Gastrocnemius medialis (tissue), 4 donors: ENCODE measurements around the gene PPP1R15B. TPM values are rescaled to one million over a fixed set of nuclear protein-coding genes. Genes with fewer than 3 reads are reported as not detected.
A peak's percentile ranks its signal among the peaks of the same experiment; 100 is the strongest.

Experiments
- ATAC-seq, 2 donors: fragments of 150-250 bp; one replicate each; pipeline ENCODE4 v1.9.1; 2016
- DNase-seq, 2 donors: peaks; one replicate each; pipeline ENCODE4 v3.0.0-alpha.2; 2019
- H3K27ac ChIP-seq, 4 donors: fragments of 200-600 bp; sonication (generic); 1 replicate in 1 of 4; 2 replicates in 3 of 4; pipeline ENCODE4 v1.5.1; 2016 to 2018; ENCODE audit warnings: mild to moderate bottlenecking in 2 of 4, moderate library complexity in 1 of 4
- H3K27me3 ChIP-seq, 3 donors: fragments of 200-600 bp; sonication (generic) in 2 of 3; 1 replicate in 1 of 3; 2 replicates in 2 of 3; pipeline versions ENCODE4 v1.5.1 to v1.6.0; 2016 to 2019; ENCODE audit warnings: mild to moderate bottlenecking in 1 of 3, moderate library complexity in 1 of 3
- H3K36me3 ChIP-seq, 2 donors: fragments of 200-600 bp; sonication (generic) in 1 of 2; one replicate each; pipeline ENCODE4 v1.5.1; 2017 to 2018
- H3K4me1 ChIP-seq, 2 donors: fragments of 200-600 bp; sonication (generic) in 1 of 2; one replicate each; pipeline ENCODE4 v1.5.1; 2016 to 2017; ENCODE audit warnings: mild to moderate bottlenecking in 2 of 2
- H3K4me3 ChIP-seq, 4 donors: fragments of 200-600 bp; sonication (generic) in 3 of 4; 1 replicate in 1 of 4; 2 replicates in 3 of 4; pipeline ENCODE4 v1.5.1; 2016 to 2019; ENCODE audit warnings: mild to moderate bottlenecking in 2 of 4
- H3K9me3 ChIP-seq, 3 donors: fragments of 200-600 bp; sonication (generic) in 2 of 3; 1 replicate in 1 of 3; 2 replicates in 2 of 3; pipeline ENCODE4 v1.5.1; 2016 to 2019
- CTCF ChIP-seq, 5 experiments: fragments of 450-650 bp in 3 of 5; fragments of 200-600 bp in 2 of 5; sonication (generic) in 2 of 5; IDR thresholded peaks in 4 of 5; conservative IDR thresholded peaks in 1 of 5; 1 replicate in 4 of 5; 2 replicates in 1 of 5; pipeline ENCODE4 v1.5.1; 2016 to 2019; ENCODE audit warnings: antibody characterized with exemption in 5 of 5, mild to moderate bottlenecking in 3 of 5, moderate library complexity in 3 of 5
- POLR2A ChIP-seq, 2 donors: fragments of 450-650 bp; IDR thresholded peaks; one replicate each; pipeline ENCODE4 v1.6.1; 2017; ENCODE audit warnings: antibody characterized with exemption in 2 of 2, mild to moderate bottlenecking in 2 of 2, moderate library complexity in 2 of 2
- in situ Hi-C, 4 donors: fragments of 200-750 bp; cut with MboI; loops; one replicate each; pipeline versions ENCODE4 v1.15.0 to v1.8.0; 2017; ENCODE audit warnings: low sequenced_read_pairs in 4 of 4
- intact Hi-C: fragments of 100-400 bp; cut with DNase I; formaldehyde crosslinking; loops from one replicate; pipeline ENCODE4 v1.15.1; 2023; ENCODE audit warnings: low total_unique reads
- total RNA-seq, 4 donors: library from RNA; depleted of rRNA; stranded (reverse); fragments of >200 nt; gene quantifications; one replicate each; pipeline versions ENCODE4 v1.1.0 to v1.2.3, GENCODE V29; 2016

The PPP1R15B gene
- total RNA-seq, 4 donors from 2014 or later: 23.8 to 33.0 (median 25.9) TPM

GRCh38 chr1:204390751-204391466, 20.7 kb downstream of the PPP1R15B start:
- DNase-seq: no peak
- H3K36me3 ChIP-seq: no peaks in the 10 kb centered on the region
- no peak overlapping the region for H3K4me3 ChIP-seq
- H3K27me3 ChIP-seq: no peaks in the 10 kb centered on the region
- no peaks in the 10 kb centered on the region for H3K9me3 ChIP-seq
- TF ChIP-seq CTCF (IDR thresholded peaks at IDR 0.05 in 4 of 5, conservative IDR thresholded peaks at IDR 0.05 in 1 of 5): no peak
- no peak for TF ChIP-seq POLR2A (IDR thresholded peaks at IDR 0.05)
- intact Hi-C loops: no loop called here
- no peaks in the 10 kb centered on the region for H3K4me1 ChIP-seq
- H3K27ac ChIP-seq: no peak overlapping the region
- no peak for ATAC-seq
- in situ Hi-C loops: loop anchor here in 2 of 4 donors (25.0 kb wide), 2 partner anchors 529 to 554 kb away; partner anchors contain the start of gene SNRPE (in 1 of the 2)

GRCh38 chr1:204385727-204386126, 25.9 kb downstream of the PPP1R15B start:
- H3K36me3 ChIP-seq: no peaks in the 10 kb centered on the region
- DNase-seq: no peak
- ATAC-seq: no peak
- intact Hi-C loops (no loop called here), in situ Hi-C loops (loop anchor here in 2 of 4 donors (25.0 kb wide), 2 partner anchors 523 to 548 kb away; partner anchors contain the start of gene SNRPE (in 1 of the 2))
- no peaks in the 10 kb centered on the region for H3K4me1 ChIP-seq
- TF ChIP-seq POLR2A (IDR thresholded peaks at IDR 0.05) (no peak), CTCF (IDR thresholded peaks at IDR 0.05 in 4 of 5, conservative IDR thresholded peaks at IDR 0.05 in 1 of 5) (no peak)
- H3K27me3 ChIP-seq: no peaks in the 10 kb centered on the region
- H3K4me3 ChIP-seq: no peak overlapping the region
- no peak overlapping the region for H3K27ac ChIP-seq
- no peaks in the 10 kb centered on the region for H3K9me3 ChIP-seq

GRCh38 chr1:204384636-204385352, 26.8 kb downstream of the PPP1R15B start:
- no peak overlapping the region for H3K4me3 ChIP-seq
- intact Hi-C loops: no loop called here
- in situ Hi-C loops: loop anchor here in 2 of 4 donors (25.0 kb wide), 2 partner anchors 522 to 547 kb away; partner anchors contain the start of gene SNRPE (in 1 of the 2)
- no peaks in the 10 kb centered on the region for H3K9me3 ChIP-seq
- DNase-seq (no peak), ATAC-seq (peak; percentile 29 to 36)
- TF ChIP-seq CTCF (IDR thresholded peaks at IDR 0.05 in 4 of 5, conservative IDR thresholded peaks at IDR 0.05 in 1 of 5) (no peak), POLR2A (IDR thresholded peaks at IDR 0.05) (no peak)
- no peaks in the 10 kb centered on the region for H3K27me3 ChIP-seq
- no peak overlapping the region for H3K27ac ChIP-seq
- H3K36me3 ChIP-seq: no peaks in the 10 kb centered on the region
- H3K4me1 ChIP-seq: peaks cover 0 to 4% of the 10 kb centered on the region in 2 donors

- Histone ChIP-seq H3K27ac (no peak overlapping the region), H3K9me3 (no peaks in the 10 kb centered on the region), H3K4me3 (no peak overlapping the region), H3K27me3 (peaks cover 0 to 4% (median 0%) of the 10 kb centered on the region in 3 donors), H3K36me3 (no peaks in the 10 kb centered on the region), H3K4me1 (peaks cover 7 to 12% of the 10 kb centered on the region in 2 donors)
- in situ Hi-C loops: loop anchor here in 2 of 4 donors (25.0 kb wide), 2 partner anchors 521 to 546 kb away; partner anchors contain the start of gene SNRPE (in 1 of the 2)
- no peak for ATAC-seq
- no peak for DNase-seq
- TF ChIP-seq CTCF (IDR thresholded peaks at IDR 0.05 in 4 of 5, conservative IDR thresholded peaks at IDR 0.05 in 1 of 5) (no peak), POLR2A (IDR thresholded peaks at IDR 0.05) (no peak)
- intact Hi-C loops: no loop called here
Observed at GRCh38 chr1:204383163-204383904, 28.3 kb downstream of the PPP1R15B start.
